ENCODE results near the gene AQP6.

Gene AQP6, protein sequence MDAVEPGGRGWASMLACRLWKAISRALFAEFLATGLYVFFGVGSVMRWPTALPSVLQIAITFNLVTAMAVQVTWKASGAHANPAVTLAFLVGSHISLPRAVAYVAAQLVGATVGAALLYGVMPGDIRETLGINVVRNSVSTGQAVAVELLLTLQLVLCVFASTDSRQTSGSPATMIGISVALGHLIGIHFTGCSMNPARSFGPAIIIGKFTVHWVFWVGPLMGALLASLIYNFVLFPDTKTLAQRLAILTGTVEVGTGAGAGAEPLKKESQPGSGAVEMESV

DNA sequence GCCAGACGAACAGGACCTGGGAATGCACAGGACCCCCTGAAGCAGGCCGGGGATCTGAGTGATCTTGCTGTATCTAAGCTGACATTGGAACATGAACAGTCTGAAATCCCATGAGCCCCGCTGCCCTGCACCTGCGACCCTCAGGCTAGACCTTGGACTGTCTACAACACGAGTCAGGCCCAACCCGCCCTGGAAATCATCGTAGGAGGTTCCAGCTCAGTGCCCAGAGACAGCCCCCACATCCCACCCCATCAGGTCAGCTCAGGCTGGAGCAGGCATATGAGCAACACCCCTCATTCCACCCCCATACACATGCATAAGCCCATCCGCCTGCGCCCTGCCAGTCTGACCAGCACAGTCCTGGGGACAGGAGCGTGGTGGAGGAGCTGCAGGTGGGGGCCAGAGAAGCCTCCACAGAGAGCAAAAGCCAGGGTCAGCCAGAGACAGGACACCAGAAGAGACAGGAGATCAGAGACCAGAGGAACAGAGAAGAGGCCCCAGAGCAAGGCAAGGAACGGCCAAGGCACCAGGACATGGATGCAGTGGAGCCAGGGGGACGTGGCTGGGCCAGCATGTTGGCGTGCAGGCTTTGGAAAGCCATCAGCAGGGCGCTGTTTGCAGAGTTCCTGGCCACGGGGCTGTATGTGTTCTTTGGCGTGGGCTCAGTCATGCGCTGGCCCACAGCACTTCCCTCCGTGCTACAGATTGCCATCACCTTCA lies at the start of gene AQP6:
TSS of gene AQP6 (plus strand) at position 307 of the 720 bp plus-strand sequence. CDS start at position 534, 227 bp downstream.
- DNase-seq (ENCODE audit: low read depth in 2 of 3, low spot score in 1 of 3) = no peak

DNA sequence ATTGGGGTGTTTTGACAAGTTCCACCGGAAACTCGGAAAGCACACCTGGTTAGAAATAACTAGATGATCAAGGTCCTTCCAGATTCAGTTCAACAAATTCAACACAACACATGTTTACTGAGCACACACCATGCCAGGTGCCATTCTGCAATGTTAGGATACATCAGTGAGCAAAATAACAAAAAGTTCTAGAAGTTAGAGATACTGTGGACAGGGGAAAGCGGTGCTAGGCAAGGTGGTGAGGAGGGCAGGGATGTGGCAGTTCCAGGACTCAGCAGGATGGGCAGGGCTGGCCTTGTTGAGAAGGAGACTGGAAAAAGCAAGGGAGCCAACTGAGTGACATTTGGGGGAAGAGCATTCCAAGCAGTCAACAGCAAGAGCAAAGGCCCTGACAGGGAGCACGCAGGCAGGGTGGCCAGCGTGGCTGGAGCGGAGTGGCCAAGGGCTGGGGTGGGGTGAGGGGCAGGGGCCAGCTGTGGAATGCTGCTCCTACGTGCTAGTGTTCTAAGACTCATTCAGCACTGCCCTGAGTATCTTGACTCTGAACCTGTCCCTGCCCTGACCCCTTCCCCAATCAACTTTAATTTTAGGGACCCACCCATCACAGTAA lies 49.6 kb upstream of the AQP6 start:
- no peak for DNase-seq (ENCODE audit: low read depth in 2 of 3, low spot score in 1 of 3)

DNA sequence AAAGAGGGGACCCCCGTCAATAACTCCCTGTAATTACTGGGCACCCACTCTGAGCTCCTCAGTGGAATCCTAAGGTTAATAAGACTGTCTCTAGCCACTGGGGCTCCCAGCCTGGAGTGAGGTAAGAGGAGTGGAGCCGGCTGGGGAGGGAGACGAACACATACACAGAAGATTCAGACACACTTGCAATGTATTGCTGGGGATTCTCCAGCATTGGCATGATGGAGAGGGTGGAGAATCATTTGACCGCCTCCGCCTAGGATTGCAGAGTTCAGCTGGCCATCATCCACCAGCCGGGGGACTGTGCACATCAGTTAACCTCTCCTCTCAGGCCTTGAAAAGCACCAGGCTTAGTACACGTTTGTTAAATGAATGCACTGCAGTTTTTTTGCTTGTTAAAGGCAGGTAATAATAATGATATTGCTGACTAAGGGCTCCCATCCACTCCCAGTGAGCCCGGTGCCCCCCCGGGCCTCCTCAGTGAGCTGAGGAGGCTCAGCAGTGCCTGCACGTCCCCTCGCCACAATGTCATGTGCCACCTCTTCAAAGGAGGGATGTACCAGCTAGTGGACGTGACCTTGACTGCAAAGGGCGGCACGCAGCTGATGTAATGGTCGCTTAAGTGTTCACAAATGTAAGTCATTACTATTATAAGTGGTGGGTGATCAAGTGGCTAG lies 48.7 kb upstream of the AQP6 start:
- no peak for DNase-seq (ENCODE audit: low read depth in 2 of 3, low spot score in 1 of 3)

DNA sequence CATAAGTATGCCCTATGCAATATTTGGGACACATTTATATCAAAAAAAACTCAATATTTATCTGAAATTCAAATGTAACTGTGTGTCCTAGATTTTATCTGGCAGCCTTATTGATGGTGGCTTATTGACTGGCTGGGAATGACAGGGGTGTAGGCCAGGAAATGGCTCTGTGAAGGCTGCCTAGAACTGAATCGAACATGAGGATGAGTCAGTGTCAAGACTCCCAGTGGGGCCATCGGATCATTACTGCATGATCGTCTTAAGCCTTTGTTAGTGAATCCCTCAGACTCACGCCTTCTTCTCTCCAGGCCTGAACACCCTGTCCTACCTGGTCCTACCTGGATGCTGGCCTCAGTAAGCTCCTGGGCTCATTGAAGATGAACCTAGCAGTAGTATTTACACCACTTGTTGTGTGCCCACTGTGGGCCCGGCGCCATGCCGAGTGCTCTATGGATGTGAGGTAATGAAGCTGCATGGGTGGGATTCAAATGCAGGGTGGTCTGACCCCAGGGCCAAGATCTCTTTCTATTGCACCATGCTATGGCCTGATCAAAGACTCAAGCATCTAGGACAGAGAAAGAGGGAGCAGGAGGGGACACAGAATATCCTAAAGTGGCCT lies 48.0 kb upstream of the AQP6 start:
- DNase-seq (ENCODE audit: low read depth in 2 of 3, low spot score in 1 of 3) = no peak

DNA sequence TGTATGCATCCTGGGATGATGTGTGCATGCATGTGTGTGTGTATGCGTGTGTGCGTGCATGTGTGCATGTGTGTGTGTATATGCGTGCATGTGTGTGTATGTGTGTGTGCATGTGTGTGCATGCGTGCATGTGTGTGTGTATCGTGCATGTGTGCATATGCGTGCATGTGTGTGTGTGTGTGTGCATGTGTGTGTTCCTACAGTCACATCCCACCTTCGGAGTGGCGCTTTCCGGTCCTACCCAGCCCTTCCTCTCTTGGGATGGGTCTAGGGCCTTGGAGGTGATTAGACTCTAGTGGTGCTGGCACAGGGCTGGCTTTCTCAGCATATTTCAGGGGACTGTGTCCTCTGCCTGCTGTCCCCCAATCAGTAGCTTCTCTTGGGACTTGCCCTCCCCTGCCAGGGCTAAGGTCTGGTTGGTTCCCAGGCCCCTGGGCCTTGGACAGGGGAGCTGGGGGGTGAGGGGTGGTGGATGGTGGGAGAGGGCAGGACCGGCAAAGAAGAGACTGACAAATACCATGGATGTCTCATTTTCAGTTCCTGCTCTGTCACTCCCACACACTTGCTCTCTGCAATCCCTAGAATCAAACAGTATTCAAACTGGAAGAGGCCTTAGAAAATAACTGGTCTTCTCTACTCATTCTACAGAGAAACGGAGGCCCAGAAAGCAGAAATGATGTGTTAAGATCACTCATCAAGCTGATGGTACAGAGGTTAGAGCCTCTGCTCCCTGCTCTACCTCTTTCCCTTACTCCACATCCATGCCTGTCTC lies 47.1 kb upstream of the AQP6 start:
- no peak for DNase-seq (ENCODE audit: low read depth in 2 of 3, low spot score in 1 of 3)

DNA sequence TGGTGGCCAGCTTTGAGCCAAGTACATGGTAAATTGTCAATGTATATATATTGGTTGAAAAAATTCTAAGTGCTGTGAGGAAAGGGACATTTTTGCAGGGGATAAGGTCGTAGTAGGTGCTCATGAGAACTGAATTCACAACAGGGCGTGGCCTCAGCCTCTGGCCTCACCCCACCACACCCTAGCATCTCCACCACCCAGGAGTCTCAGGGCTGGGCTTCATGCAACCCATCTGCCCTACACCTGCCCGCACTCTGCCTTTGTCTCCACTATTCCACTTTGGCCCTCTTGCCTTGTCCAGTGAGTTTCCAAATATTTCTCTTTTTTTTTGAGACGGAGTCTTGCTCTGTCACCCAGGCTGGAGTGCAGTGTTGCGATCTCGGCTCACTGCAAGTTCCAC lies 44.3 kb upstream of the AQP6 start:
- no peak for DNase-seq (ENCODE audit: low read depth in 2 of 3, low spot score in 1 of 3)

DNA sequence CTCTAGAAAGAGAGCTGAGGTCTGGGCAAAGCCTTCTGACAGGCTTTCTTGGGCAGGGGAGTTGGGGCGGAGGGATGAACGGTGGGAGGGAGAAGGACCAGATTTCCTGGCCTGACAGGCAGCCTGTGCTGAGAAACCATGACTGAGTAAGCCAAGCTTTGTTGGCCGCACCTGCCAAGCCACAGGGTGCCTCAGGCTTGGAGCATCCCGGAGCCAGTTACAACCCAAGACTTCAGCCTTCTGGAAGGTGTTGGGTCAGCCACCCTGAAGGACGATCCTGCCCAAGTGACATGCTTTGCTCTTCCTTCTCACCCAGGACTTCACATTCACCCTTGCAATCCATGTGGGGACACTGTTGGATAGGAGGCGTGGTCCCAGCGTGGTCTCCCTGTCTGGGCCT lies 43.2 kb upstream of the AQP6 start:
- no peak for DNase-seq (ENCODE audit: low read depth in 2 of 3, low spot score in 1 of 3)

DNA sequence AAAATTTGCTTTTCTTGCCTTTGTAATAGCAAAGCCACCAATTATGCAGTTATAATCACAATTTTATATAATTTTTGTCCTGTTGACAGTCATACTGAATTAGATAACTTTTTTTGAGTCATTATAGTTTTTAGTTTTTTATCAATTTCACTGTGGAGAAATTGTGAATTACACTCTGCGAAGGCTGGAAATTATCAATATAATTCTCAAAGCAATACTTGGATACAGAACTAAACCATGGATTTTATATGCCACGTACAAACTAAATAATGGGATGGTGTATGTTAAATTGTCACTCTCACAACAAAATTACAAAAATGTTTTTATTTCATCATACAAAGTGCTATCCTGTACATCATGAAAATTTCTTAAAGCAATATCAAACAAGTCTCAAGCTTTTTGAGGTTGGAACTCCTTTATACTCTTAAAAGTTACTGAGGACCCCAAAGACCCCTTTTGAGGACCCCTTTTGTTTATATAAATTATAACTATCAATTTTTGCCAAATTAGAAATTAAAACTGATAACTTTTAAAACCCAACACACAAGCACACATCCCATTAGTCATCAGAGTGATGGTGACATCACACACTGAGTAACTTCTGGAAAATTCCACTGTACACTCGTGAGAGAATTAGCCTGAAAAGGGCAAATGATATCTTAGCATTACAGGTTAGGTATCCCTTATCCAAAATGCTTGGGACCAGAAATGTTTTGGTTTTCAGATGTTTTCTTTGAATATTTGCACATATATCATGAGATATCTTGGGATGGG lies 42.0 kb upstream of the AQP6 start:
- DNase-seq (ENCODE audit: low read depth in 2 of 3, low spot score in 1 of 3) = no peak

DNA sequence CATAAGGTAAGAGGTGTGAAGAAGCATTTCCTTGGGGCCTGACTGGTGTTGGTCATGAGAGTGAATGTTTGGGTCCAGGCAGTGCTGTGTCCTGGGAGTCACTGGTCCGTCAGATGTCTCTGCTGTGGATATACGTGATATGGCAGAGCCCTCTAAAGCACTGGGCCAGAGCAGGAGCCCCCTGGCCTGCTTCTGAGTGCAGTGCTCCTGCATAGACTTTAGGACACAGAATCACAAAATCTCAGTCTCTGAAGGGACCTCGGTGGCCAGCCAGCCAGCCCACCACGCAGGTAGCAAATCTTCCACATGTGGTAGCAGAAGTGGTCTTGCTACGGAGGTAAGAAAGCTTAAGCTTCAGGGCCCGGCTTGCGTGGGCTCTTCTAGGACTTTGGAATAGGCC lies 40.7 kb upstream of the AQP6 start:
- DNase-seq (ENCODE audit: low read depth in 2 of 3, low spot score in 1 of 3) = no peak

DNA sequence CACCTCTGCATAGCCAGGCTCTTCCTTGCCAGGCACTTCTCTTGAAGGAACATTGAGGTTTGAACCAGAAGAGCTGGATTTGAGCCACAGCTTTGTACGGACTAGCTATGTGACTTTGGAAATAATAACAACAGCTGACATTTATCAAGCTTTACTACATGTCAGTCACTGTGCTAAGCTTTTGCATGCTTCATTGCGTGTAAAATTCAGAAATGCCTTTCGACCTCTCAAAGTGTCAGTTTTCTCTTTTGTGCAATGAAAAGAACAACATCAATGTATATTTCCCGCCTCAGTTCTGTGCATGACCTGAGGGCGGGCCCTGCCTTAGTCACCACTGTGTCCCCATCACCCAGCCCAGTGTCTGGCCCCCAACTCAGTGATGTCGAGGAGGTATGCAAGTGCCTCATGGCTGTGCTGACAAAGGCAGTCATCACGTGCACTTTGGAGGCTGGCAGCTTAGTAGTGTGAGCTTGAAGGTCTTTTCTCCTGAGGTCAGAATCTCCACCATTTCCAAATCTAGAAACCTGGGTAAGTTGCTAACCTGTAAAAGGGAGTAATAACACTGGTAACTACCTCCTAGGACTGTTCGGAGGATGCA lies 40.1 kb upstream of the AQP6 start:
- no peak for DNase-seq (ENCODE audit: low read depth in 2 of 3, low spot score in 1 of 3)

DNA sequence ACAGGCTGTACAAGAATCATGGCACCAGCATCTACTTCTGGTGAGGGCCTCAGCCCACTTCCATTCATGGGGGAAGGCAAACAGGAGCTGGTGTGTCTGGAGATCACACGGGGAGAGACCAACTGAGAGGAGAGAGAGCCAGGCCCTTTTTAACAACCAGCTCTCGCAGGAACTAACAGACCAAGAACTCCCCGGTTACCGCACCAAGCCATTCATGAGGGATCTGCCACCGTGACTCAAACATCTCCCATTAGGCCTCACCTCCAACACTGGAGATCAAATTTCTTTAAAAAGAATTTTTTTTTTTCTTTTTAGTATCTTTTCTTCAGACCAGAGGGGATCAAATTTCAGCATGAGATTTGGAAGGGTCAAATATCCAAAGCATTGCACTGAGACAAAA lies 39.0 kb upstream of the AQP6 start:
- no peak for DNase-seq (ENCODE audit: low read depth in 2 of 3, low spot score in 1 of 3)

DNA sequence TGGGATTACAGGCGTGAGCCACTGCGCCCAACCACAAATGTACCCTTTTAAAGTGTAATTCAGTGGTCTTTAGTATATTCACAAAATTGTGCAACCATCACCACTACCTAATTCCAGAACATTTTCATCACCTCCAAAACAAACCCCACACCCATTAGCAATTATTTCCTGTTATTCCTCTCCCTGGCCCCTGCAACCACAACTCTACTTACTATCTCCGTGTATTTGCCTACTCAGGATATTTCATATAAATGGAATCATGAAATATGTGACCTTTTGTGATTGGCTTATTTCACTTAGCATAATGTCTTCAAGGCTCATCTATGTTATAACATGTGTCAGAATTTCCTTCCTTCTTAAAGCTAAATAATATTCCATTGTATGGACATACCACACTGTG lies 38.2 kb upstream of the AQP6 start:
- DNase-seq (ENCODE audit: low read depth in 2 of 3, low spot score in 1 of 3) = no peak

DNA sequence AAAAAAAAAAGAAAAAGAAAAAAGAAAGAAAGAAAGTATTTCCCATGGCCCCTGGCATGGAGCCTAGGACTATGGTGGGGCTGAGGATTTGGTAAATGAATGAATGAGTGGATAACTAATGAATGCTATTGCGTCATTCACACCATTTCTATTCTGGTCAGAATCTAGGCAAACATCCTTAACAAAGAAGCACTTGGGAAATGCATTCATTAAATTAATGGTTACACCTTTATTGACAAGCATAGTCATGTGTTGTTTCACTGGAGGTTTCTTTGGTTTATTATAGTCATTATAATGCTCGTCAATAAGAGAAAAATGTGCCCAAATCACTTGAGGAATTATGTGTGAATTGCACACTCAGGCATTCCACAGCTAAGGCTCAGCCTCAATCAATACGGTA lies 35.8 kb upstream of the AQP6 start:
- DNase-seq (ENCODE audit: low read depth in 2 of 3, low spot score in 1 of 3) = no peak

DNA sequence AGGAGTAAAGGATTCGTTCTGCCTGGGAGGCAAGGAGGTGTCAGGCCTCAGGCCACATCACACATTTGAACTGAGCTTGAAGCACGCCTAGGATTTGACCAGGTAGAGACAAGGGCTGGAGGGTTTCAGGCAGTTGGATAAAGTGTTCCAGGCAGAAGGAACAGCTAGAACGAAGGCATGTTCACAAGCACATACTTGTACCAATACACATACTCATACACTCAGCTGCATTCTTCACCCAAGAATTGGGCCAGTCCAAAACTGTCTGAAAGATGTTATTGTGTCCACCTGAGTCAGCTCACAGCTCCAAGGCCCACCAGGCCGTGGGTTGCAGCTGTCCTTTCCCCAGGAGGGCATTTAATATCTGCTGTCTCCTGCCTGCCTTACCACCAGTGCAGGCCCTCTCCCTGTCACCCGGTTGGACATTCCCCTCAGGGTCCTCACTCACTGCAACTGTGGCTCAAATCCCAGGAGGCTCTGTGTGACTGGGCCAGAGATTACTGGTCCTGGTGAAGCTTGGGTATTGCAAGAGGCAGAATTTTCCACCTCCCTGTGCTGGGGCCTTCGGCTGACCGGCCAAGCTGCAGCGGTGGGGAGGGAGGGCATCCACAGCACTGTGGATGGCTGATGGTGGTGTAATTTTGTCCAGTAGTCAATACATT lies 35.0 kb upstream of the AQP6 start:
- DNase-seq (ENCODE audit: low read depth in 2 of 3, low spot score in 1 of 3) = no peak

DNA sequence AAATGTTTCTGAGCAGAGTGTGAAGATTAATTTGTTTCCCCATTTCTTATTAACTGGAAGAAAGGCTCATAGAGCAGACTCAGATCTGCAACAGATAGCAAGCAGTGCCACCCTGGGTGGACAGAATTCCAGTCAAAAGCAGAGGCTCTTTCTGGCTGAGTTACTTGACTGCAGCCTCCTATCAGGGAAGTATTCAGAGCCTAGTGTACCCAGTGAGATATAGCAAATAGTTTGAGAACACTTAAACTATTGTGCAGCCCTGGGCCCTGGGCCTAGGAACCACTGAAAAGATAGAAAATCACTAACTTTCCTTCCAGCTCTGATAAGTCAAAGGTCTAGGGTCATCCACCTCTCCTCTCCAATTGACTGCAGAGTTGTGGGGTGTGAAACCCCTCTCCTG lies 33.4 kb upstream of the AQP6 start:
- no peak for DNase-seq (ENCODE audit: low read depth in 2 of 3, low spot score in 1 of 3)

DNA sequence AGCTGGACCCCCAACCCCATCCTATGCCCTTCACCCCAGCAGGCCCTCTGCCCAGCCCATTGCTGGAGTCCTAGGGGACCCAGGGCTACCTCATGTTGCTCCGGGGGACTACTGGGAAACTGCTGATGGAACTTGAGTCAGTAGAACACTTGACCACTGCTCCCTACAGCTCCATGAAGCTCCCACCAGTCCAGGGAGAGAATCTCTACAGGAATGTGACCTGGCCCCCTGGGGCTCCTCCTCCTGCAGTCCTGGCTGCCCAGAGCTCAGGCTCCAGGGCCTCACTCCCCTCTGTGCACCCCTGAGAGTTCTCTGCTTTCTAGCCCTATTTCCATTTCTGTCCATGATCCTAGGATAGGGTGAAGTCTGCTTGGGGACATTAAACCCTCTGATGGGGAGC lies 33.0 kb upstream of the AQP6 start:
- no peak for DNase-seq (ENCODE audit: low read depth in 2 of 3, low spot score in 1 of 3)

DNA sequence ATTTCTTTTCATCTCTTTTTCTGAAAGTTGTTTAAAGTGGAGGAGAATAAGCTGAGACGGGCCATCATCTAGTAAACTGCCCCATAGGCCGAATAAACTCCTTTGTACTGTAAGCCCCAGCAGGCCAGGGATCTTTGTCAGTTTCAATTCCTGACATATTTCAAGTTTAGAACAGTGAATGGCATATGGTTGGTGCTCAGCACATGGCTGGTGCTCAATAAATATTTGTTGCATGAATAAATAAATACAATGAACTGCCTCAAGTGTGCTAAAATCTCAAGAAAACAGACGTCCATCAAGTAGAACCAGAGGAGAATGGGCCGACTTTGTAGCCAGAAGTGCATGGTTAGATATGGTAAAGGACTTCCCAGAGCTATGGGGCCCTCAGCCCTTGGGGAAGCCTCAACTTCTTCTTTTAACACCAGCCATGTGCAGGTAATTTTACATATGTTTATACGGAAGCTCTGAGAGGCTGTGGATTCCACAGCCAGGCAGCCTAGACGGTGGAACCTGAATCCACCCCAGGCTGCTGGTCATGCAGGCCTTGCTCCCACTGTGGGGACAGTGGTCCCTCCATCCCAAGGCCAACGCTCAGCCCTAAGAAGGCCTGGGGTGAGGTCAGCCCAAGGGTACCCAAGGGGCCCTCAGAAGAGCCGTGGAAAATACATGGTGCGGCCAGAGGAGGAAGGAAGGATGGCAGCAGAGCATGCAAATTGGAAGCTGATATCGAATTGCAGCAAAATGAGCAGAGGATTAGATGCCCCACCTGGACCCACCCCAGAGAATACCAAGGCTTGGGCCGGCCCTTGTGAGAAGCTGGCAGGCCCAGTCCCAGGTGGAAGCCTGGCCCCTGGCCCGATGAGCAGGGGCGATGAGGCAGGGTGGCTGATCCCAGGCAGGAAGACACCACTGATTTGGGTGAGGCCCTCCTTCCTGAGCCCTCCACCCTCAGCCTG lies 30.9 kb upstream of the AQP6 start:
- no peak for DNase-seq (ENCODE audit: low read depth in 2 of 3, low spot score in 1 of 3)

DNA sequence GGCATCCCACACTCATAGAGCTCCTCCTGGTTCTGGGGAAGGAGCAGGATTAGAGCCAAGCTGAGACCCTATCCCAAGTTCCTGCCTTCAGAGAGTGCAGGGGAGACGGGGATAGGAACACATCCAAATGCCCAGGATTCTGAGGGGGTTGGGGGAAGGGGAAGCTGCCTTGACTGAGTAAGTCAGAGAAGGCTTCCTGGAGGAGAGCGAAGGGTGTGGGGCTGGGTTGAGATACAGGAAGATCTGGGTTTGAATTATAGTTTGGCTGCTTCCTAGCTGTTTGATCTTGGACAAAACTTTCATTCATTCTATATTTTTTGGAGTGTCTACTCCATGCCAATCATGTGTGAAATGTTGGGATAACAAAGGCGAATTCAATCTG lies 30.2 kb upstream of the AQP6 start:
- DNase-seq (ENCODE audit: low read depth in 2 of 3, low spot score in 1 of 3) = no peak
